Omental fat pad (tissue), 4 donors: Measurements from ENCODE around the gene ZNF609. TPM values are rescaled to one million over a fixed set of nuclear protein-coding genes. Genes with fewer than 3 reads are reported as not detected.

Experiments
- ATAC-seq: fragments of 150-250 bp; one replicate; pipeline ENCODE4 v1.9.1; 2016; ENCODE audit warnings: mild to moderate bottlenecking, moderate library complexity; ENCODE audit not compliant: low FRiP score
- DNase-seq: peaks from one replicate; pipeline ENCODE4 v3.0.0-alpha.2; 2019; ENCODE audit warnings: low spot score
- CTCF ChIP-seq, 3 donors: fragments of 450-650 bp; IDR thresholded peaks; one replicate each; pipeline ENCODE4 v1.5.1; 2016 to 2017; ENCODE audit warnings: antibody characterized with exemption in 3 of 3, mild to moderate bottlenecking in 3 of 3, moderate library complexity in 2 of 3
- total RNA-seq, 4 donors: library from RNA; depleted of rRNA; stranded (reverse); fragments of >200 nt; gene quantifications; one replicate each; pipeline ENCODE4 v1.1.0, GENCODE V29; 2016

ZNF609 gene
- total RNA-seq, 4 donors from 2014 or later, result 26.1 to 32.4 (median 29.6) TPM

GRCh38 chr15:64532521-64533315, 72.3 kb downstream of the ZNF609 start:
- DNase-seq, result no peak
- TF ChIP-seq CTCF (IDR thresholded peaks at IDR 0.05), result no peak
- no peak for ATAC-seq

DNA sequence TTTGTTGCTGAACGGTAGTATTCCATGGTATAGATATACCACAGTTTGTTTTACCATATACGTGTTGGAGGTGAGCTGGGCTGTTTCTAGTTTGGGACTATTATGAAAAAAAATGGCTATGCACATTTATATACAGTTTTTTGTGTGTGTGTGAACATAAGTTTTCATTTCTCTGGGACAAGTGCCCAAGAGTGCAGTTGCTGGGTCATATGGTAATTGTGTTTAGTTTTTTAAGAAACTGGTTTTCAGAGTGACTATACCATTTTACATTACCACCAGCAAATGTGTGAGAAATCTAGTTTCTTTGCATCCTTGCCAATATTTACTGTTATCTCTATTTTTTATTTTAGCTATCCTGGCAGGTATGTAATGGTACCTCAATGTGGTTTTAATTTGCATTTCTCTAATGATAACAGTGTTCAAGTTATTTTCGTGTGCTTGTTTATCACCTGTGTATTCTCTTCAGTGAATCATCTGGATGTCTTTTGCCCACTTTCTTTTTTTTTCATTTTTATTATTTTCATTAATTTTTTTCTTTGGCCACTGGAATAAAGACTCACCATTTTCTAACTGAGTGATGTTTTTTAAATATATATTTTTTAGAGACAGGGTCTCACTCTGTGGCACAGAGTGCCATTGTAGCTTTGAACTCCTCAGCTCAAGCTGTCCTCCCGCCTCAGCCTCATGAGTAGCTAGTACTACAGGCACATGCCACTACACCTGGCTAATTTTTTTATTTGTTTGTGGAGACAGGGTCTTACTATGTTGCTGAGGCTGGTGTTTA, 75.3 kb downstream of the ZNF609 start:
- ATAC-seq (no peak), DNase-seq (no peak)
- TF ChIP-seq CTCF (IDR thresholded peaks at IDR 0.05), result no peak

GRCh38 chr15:64536244-64536836, 76.0 kb downstream of the ZNF609 start:
- no peak for ATAC-seq
- DNase-seq, result no peak
- TF ChIP-seq CTCF (IDR thresholded peaks at IDR 0.05), result no peak

DNA sequence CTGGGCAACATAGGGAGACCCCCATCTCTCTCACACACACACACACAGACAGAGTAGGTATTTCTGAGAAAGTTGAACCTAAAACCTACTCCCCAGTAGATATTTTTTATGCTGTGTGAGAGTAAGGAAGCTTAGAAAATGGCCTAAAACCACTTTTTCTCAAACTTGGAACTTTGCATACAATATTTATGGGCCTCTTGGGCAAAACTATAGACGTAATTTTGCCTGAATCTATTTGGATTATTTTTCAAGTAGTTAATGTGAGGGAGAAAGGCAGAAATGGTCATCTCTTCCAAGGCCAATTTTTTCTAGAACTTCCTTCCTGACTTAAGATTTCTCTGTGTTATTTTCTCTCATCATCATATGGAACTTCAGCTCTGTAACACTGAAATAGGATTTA, 81.7 kb downstream of the ZNF609 start:
- no peak for ATAC-seq
- no peak for DNase-seq
- TF ChIP-seq CTCF (IDR thresholded peaks at IDR 0.05), result no peak

DNA sequence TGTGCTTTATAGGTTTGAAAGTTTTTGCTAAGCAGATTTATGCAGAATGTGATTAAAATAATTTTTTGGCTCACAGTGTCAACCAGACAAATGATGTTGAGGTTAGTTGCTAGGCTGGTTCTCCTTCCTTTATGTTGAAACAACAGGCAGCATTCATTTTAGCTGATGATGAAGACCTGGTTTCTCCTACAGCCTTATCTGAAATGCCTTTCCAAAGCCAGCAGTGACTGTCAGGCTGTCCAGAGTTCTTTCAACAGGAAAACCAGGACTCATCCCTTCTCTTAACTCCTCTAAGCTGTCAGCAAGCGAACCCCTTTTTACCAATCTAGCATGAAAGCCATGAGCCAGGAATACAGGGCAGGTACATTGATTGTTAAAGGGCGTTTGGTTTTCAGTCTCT, 84.1 kb downstream of the ZNF609 start:
- no peak for TF ChIP-seq CTCF (IDR thresholded peaks at IDR 0.05)
- no peak for ATAC-seq
- no peak for DNase-seq

- TF ChIP-seq CTCF (IDR thresholded peaks at IDR 0.05), result no peak
- no peak for DNase-seq
- no peak for ATAC-seq
These were observed 86.9 kb downstream of the ZNF609 start for GRCh38 chr15:64547275-64547674.
